ENCODE results near the gene TNIK. TPM values are rescaled to one million over a fixed set of nuclear protein-coding genes. Genes with fewer than 3 reads are reported as not detected.

Gene TNIK
- total RNA-seq, 1 donor: 24.2 TPM

- no peak for TF ChIP-seq CTCF (IDR thresholded peaks at IDR 0.05; ENCODE audit: insufficient read depth, low read length)
- peak; percentile 30 for DNase-seq (ENCODE audit: low read depth)
- H3K4me3 ChIP-seq (ENCODE audit: low read depth, low read length): no peak overlapping the region
These were observed 43.1 kb downstream of the TNIK start for GRCh38 chr3:171417137-171417536.

GRCh38 chr3:171416666-171417065 is 43.5 kb downstream of the TNIK start:
- no peak for DNase-seq (ENCODE audit: low read depth)
- TF ChIP-seq CTCF (IDR thresholded peaks at IDR 0.05; ENCODE audit: insufficient read depth, low read length): no peak
- H3K4me3 ChIP-seq (ENCODE audit: low read depth, low read length): no peak overlapping the region

- no peak overlapping the region for H3K4me3 ChIP-seq (ENCODE audit: low read depth, low read length)
- peak; percentile 41 for DNase-seq (ENCODE audit: low read depth)
- TF ChIP-seq CTCF (IDR thresholded peaks at IDR 0.05; ENCODE audit: insufficient read depth, low read length): no peak
These were observed 44.1 kb downstream of the TNIK start for GRCh38 chr3:171416061-171416460.

DNA sequence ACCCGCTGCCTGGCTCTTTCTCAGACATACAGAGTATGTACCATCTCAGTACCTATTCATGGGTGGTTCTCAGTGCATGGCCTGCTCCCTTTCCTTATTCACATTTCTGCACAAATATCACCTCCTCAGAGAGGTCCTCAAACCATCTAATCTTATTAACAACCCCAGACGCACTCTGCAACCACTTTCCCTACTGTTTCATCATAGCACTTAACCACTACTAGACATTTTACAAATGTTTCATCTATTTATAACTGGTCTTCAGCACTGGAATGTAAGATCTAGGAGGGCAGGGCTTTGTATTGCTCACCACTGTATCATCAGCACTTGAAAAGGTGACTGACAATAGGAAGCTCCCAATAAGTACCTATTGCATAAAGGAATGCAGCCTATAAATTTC is 45.1 kb downstream of the TNIK start:
- no peak for TF ChIP-seq CTCF (IDR thresholded peaks at IDR 0.05; ENCODE audit: insufficient read depth, low read length)
- DNase-seq (ENCODE audit: low read depth): peak; percentile 71
- H3K4me3 ChIP-seq (ENCODE audit: low read depth, low read length): no peak overlapping the region

GRCh38 chr3:171412473-171412872 is 47.7 kb downstream of the TNIK start:
- no peak for DNase-seq (ENCODE audit: low read depth)
- TF ChIP-seq CTCF (IDR thresholded peaks at IDR 0.05; ENCODE audit: insufficient read depth, low read length): no peak
- H3K4me3 ChIP-seq (ENCODE audit: low read depth, low read length): no peak overlapping the region

- no peak for TF ChIP-seq CTCF (IDR thresholded peaks at IDR 0.05; ENCODE audit: insufficient read depth, low read length)
- DNase-seq (ENCODE audit: low read depth): no peak
These were observed 48.2 kb downstream of the TNIK start for GRCh38 chr3:171412054-171412453.

GRCh38 chr3:171410186-171410585 is 50.0 kb downstream of the TNIK start:
- H3K4me3 ChIP-seq (ENCODE audit: low read depth, low read length): no peak overlapping the region
- no peak for DNase-seq (ENCODE audit: low read depth)
- no peak for TF ChIP-seq CTCF (IDR thresholded peaks at IDR 0.05; ENCODE audit: insufficient read depth, low read length)

More at GRCh38 chr3:171412054-171412453, 48.2 kb downstream of the TNIK start:
- H3K4me3 ChIP-seq (ENCODE audit: low read depth, low read length): no peak overlapping the region

Data from fibroblast of the aortic adventitia (primary cell).